RPMI7951 (cell line): Measurements from ENCODE around the gene SRI. TPM values are rescaled to one million over a fixed set of nuclear protein-coding genes. Genes with fewer than 3 reads are reported as not detected.
"Not testable (repeated sequence)": the region's sequence is repeated elsewhere in the genome, so short reads cannot be mapped to it uniquely, and the experiment has no call there.

Experiments
- DNase-seq: peaks from one replicate; pipeline ENCODE4 v3.0.0-alpha.2; 2012; ENCODE audit warnings: low read depth
- total RNA-seq: library from RNA; depleted of rRNA; stranded (reverse); fragments of >200 nt; shearing (Covaris generic); gene quantifications from 2 replicates; pipeline ENCODE4 v1.2.3, GENCODE V29; 2014; rRNA removed

Gene SRI
- total RNA-seq: 165 and 176 TPM in 2 replicates

GRCh38 chr7:88219781-88220747 lies at the start of gene SRI:
Gene SRI (minus strand): TSS chr7:88220038. CDS start chr7:88220026, 12 bp downstream.
- peak; percentile 85 for DNase-seq

GRCh38 chr7:88269586-88269985 lies 49.7 kb upstream of the SRI start:
- DNase-seq: no peak

- no peak for DNase-seq
Observed at GRCh38 chr7:88268858-88269257, 49.0 kb upstream of the SRI start.

GRCh38 chr7:88268051-88268450 lies 48.2 kb upstream of the SRI start:
- no peak for DNase-seq

- DNase-seq: no peak
Observed at GRCh38 chr7:88267421-88267820, 47.6 kb upstream of the SRI start.

GRCh38 chr7:88264987-88265386 lies 45.1 kb upstream of the SRI start:
- DNase-seq: not testable (repeated sequence)

- DNase-seq: no peak
Observed at GRCh38 chr7:88262562-88262961, 42.7 kb upstream of the SRI start.

GRCh38 chr7:88260719-88261118 lies 40.9 kb upstream of the SRI start:
- no peak for DNase-seq

GRCh38 chr7:88259656-88260380 lies 40.0 kb upstream of the SRI start:
- DNase-seq: no peak

GRCh38 chr7:88258296-88258695 lies 38.5 kb upstream of the SRI start:
- not testable (repeated sequence) for DNase-seq

GRCh38 chr7:88256906-88257305 lies 37.1 kb upstream of the SRI start:
- no peak for DNase-seq

GRCh38 chr7:88254721-88255424 lies 35.0 kb upstream of the SRI start:
- DNase-seq: peak; percentile 34

GRCh38 chr7:88253640-88254039 lies 33.8 kb upstream of the SRI start:
- no peak for DNase-seq

GRCh38 chr7:88244258-88244657 lies 24.4 kb upstream of the SRI start:
- no peak for DNase-seq

- DNase-seq: peak; percentile 41
Observed at GRCh38 chr7:88243345-88243909, 23.6 kb upstream of the SRI start.

- DNase-seq: no peak
Observed at GRCh38 chr7:88239852-88240251, 20.0 kb upstream of the SRI start.

GRCh38 chr7:88233828-88234227 lies 14.0 kb upstream of the SRI start:
- no peak for DNase-seq

- DNase-seq: no peak
Observed at GRCh38 chr7:88230646-88231045, 10.8 kb upstream of the SRI start.

GRCh38 chr7:88229302-88229995 lies 9.6 kb upstream of the SRI start:
- DNase-seq: no peak

- peak; percentile 80 for DNase-seq
Observed at GRCh38 chr7:88226886-88227516, 7.2 kb upstream of the SRI start.

GRCh38 chr7:88226201-88226600 lies 6.4 kb upstream of the SRI start:
- no peak for DNase-seq
